ENCODE results near the gene SPATA6L. TPM values are rescaled to one million over a fixed set of nuclear protein-coding genes. Genes with fewer than 3 reads are reported as not detected.

Gene SPATA6L
- total and polyA plus RNA-seq, 10 of the 15 experiments (the other 5 are each of a cell fraction or from before 2014, with no cell fraction given), result 0.37 to 1.6 (median 0.91) TPM

GRCh38 chr9:4684820-4685219 lies 18.5 kb upstream of the SPATA6L start (continued):
- TF ChIP-seq, protein P1, sequence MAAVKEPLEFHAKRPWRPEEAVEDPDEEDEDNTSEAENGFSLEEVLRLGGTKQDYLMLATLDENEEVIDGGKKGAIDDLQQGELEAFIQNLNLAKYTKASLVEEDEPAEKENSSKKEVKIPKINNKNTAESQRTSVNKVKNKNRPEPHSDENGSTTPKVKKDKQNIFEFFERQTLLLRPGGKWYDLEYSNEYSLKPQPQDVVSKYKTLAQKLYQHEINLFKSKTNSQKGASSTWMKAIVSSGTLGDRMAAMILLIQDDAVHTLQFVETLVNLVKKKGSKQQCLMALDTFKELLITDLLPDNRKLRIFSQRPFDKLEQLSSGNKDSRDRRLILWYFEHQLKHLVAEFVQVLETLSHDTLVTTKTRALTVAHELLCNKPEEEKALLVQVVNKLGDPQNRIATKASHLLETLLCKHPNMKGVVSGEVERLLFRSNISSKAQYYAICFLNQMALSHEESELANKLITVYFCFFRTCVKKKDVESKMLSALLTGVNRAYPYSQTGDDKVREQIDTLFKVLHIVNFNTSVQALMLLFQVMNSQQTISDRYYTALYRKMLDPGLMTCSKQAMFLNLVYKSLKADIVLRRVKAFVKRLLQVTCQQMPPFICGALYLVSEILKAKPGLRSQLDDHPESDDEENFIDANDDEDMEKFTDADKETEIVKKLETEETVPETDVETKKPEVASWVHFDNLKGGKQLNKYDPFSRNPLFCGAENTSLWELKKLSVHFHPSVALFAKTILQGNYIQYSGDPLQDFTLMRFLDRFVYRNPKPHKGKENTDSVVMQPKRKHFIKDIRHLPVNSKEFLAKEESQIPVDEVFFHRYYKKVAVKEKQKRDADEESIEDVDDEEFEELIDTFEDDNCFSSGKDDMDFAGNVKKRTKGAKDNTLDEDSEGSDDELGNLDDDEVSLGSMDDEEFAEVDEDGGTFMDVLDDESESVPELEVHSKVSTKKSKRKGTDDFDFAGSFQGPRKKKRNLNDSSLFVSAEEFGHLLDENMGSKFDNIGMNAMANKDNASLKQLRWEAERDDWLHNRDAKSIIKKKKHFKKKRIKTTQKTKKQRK (IDR thresholded peaks at IDR 0.05; ENCODE audit: low read depth, low read length), result no peak
- TF ChIP-seq IRF4 (IDR thresholded peaks at IDR 0.05; ENCODE audit: low read depth, low read length), result no peak
- TF ChIP-seq, protein P2, sequence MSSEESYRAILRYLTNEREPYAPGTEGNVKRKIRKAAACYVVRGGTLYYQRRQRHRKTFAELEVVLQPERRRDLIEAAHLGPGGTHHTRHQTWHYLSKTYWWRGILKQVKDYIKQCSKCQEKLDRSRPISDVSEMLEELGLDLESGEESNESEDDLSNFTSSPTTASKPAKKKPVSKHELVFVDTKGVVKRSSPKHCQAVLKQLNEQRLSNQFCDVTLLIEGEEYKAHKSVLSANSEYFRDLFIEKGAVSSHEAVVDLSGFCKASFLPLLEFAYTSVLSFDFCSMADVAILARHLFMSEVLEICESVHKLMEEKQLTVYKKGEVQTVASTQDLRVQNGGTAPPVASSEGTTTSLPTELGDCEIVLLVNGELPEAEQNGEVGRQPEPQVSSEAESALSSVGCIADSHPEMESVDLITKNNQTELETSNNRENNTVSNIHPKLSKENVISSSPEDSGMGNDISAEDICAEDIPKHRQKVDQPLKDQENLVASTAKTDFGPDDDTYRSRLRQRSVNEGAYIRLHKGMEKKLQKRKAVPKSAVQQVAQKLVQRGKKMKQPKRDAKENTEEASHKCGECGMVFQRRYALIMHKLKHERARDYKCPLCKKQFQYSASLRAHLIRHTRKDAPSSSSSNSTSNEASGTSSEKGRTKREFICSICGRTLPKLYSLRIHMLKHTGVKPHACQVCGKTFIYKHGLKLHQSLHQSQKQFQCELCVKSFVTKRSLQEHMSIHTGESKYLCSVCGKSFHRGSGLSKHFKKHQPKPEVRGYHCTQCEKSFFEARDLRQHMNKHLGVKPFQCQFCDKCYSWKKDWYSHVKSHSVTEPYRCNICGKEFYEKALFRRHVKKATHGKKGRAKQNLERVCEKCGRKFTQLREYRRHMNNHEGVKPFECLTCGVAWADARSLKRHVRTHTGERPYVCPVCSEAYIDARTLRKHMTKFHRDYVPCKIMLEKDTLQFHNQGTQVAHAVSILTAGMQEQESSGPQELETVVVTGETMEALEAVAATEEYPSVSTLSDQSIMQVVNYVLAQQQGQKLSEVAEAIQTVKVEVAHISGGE (CRISPR knock-in tag; IDR thresholded peaks at IDR 0.05), result no peak
- no peak for TF ChIP-seq REST (IDR thresholded peaks at IDR 0.05; ENCODE audit: low read depth, low read length)
- TF ChIP-seq NFXL1 (IDR thresholded peaks at IDR 0.05; ENCODE audit: borderline replicate concordance), result no peak
- TF ChIP-seq CREM (IDR thresholded peaks at IDR 0.05; ENCODE audit: low read depth), result no peak
- TF ChIP-seq, protein P3, sequence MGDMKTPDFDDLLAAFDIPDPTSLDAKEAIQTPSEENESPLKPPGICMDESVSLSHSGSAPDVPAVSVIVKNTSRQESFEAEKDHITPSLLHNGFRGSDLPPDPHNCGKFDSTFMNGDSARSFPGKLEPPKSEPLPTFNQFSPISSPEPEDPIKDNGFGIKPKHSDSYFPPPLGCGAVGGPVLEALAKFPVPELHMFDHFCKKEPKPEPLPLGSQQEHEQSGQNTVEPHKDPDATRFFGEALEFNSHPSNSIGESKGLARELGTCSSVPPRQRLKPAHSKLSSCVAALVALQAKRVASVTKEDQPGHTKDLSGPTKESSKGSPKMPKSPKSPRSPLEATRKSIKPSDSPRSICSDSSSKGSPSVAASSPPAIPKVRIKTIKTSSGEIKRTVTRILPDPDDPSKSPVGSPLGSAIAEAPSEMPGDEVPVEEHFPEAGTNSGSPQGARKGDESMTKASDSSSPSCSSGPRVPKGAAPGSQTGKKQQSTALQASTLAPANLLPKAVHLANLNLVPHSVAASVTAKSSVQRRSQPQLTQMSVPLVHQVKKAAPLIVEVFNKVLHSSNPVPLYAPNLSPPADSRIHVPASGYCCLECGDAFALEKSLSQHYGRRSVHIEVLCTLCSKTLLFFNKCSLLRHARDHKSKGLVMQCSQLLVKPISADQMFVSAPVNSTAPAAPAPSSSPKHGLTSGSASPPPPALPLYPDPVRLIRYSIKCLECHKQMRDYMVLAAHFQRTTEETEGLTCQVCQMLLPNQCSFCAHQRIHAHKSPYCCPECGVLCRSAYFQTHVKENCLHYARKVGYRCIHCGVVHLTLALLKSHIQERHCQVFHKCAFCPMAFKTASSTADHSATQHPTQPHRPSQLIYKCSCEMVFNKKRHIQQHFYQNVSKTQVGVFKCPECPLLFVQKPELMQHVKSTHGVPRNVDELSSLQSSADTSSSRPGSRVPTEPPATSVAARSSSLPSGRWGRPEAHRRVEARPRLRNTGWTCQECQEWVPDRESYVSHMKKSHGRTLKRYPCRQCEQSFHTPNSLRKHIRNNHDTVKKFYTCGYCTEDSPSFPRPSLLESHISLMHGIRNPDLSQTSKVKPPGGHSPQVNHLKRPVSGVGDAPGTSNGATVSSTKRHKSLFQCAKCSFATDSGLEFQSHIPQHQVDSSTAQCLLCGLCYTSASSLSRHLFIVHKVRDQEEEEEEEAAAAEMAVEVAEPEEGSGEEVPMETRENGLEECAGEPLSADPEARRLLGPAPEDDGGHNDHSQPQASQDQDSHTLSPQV (IDR thresholded peaks at IDR 0.05), result no peak
- TF ChIP-seq FOS (IDR thresholded peaks at IDR 0.05; ENCODE audit: borderline replicate concordance, extremely low read depth, insufficient read length), result no peak
- no peak for TF ChIP-seq NFYA (IDR thresholded peaks at IDR 0.05; ENCODE audit: borderline replicate concordance, low read depth, low read length)
- no peak for TF ChIP-seq YBX1 (IDR thresholded peaks at IDR 0.05)
- no peak for TF ChIP-seq EZH2 (IDR thresholded peaks at IDR 0.05; ENCODE audit: borderline replicate concordance, control insufficient read depth, low read depth, low read length)
- TF ChIP-seq SMAD1 (IDR thresholded peaks at IDR 0.05; ENCODE audit: low read depth, partially characterized antibody), result no peak
- no peak for TF ChIP-seq LARP7 (IDR thresholded peaks at IDR 0.05)
- TF ChIP-seq KLF5 (IDR thresholded peaks at IDR 0.05; ENCODE audit: partially characterized antibody), result no peak

All from GM12878 (cell line).